PC-3 (cell line): ENCODE results near the gene PGAM2. TPM values are rescaled to one million over a fixed set of nuclear protein-coding genes. Genes with fewer than 3 reads are reported as not detected.

Source experiments
- ATAC-seq: fragments of 200-7000 bp; cut with Tn5 transposase; 2 replicates; pipeline ENCODE4 v1.9.1; 2020; ENCODE audit warnings: mild to moderate bottlenecking, moderate library complexity
- BruUV-seq: library from RNA; stranded (reverse); fragments of 400-500 nt; replicated peaks from 2 replicates; lab custom pipeline; 2021; lab: Mats Ljungman, UMichigan
- CTCF ChIA-PET: fragments of 300-600 bp; sonication (Branson Sonifier 250); formaldehyde crosslinking; loops from one replicate; lab custom pipeline; 2022; ENCODE audit warnings: antibody characterized with exemption; lab: Charles Lee
- POLR2A ChIA-PET: fragments of 300-600 bp; sonication (Branson Sonifier 250); formaldehyde crosslinking; loops from one replicate; lab custom pipeline; 2022; ENCODE audit warnings: antibody characterized with exemption; ENCODE audit not compliant: unreplicated experiment; lab: Charles Lee
- DNase-seq: peaks from one replicate; pipeline ENCODE4 v3.0.0-alpha.2; 2015
- H2AFZ ChIP-seq: fragments of 300-600 bp; sonication (generic); 2 replicates; pipeline ENCODE4 v1.6.0; 2016; ENCODE audit warnings: antibody characterized with exemption, low read length
- H3F3A ChIP-seq: fragments of 300-600 bp; sonication (generic); one replicate; pipeline ENCODE4 v1.6.0; 2017; ENCODE audit warnings: antibody characterized with exemption, low read length, control low read depth, mild to moderate bottlenecking; ENCODE audit not compliant: unreplicated experiment
- H3K27ac ChIP-seq: fragments of 300-600 bp; sonication (generic); 2 replicates; pipeline ENCODE4 v1.5.1; 2016; ENCODE audit warnings: mild to moderate bottlenecking, low read length
- H3K27me3 ChIP-seq: fragments of 300-600 bp; sonication (generic); 2 replicates; pipeline ENCODE4 v1.6.1; 2016; ENCODE audit warnings: low read length, mixed read lengths
- H3K36me3 ChIP-seq: fragments of 300-600 bp; sonication (generic); 2 replicates; pipeline ENCODE4 v1.6.1; 2016; ENCODE audit warnings: low read depth, mixed run types, low read length, mixed read lengths
- H3K4me1 ChIP-seq: fragments of 300-600 bp; sonication (generic); 2 replicates; pipeline ENCODE4 v1.5.1; 2016; ENCODE audit warnings: low read length; ENCODE audit not compliant: insufficient read depth
- H3K4me2 ChIP-seq: fragments of 300-600 bp; sonication (generic); 2 replicates; pipeline ENCODE4 v1.6.0; 2016; ENCODE audit warnings: low read length
- H3K4me3 ChIP-seq: fragments of 300-600 bp; sonication (generic); 2 replicates; pipeline ENCODE4 v1.5.1; 2016; ENCODE audit warnings: mild to moderate bottlenecking, low read length, mixed read lengths
- H3K79me2 ChIP-seq: fragments of 300-600 bp; sonication (generic); 2 replicates; pipeline ENCODE4 v1.6.1; 2017; ENCODE audit warnings: low read length, mixed read lengths
- H3K9ac ChIP-seq: fragments of 300-600 bp; sonication (generic); 2 replicates; pipeline ENCODE4 v1.6.0; 2016; ENCODE audit warnings: mild to moderate bottlenecking, low read length
- H3K9me2 ChIP-seq: fragments of 300-600 bp; sonication (generic); replicated peaks from 2 replicates; pipeline ENCODE4 v1.6.1; 2016; ENCODE audit warnings: mixed run types, low read length, mixed read lengths
- H3K9me3 ChIP-seq: fragments of 300-600 bp; sonication (generic); 2 replicates; pipeline ENCODE4 v1.6.1; 2016; ENCODE audit warnings: low read length, mixed read lengths
- H4K20me1 ChIP-seq: fragments of 300-600 bp; sonication (generic); 2 replicates; pipeline ENCODE4 v1.6.1; 2016; ENCODE audit warnings: low read length, mixed read lengths
- EZH2 ChIP-seq: fragments of 300-600 bp; sonication (generic); IDR thresholded peaks from one replicate; pipeline ENCODE4 v1.6.1; 2017; ENCODE audit warnings: antibody characterized with exemption, mild to moderate bottlenecking, low read length; ENCODE audit not compliant: unreplicated experiment
- EZH2phosphoT487 ChIP-seq: fragments of 300-600 bp; sonication (generic); IDR thresholded peaks from 2 replicates; pipeline ENCODE4 v1.6.1; 2018; ENCODE audit warnings: mild to moderate bottlenecking, antibody characterized with exemption, low read length, borderline replicate concordance
- intact Hi-C: fragments of 100-400 bp; cut with micrococcal nuclease; formaldehyde crosslinking; loops from 2 replicates; pipeline ENCODE4 v1.9.0; 2023
- total RNA-seq: library from RNA; depleted of rRNA; stranded (reverse); fragments of >200 nt; gene quantifications from 2 replicates; pipeline ENCODE4 v1.2.3, GENCODE V29; 2014
- TF ChIP-seq, protein P1 (sequence below): fragments of 300-600 bp; sonication (generic); conservative IDR thresholded peaks from 2 replicates; pipeline ENCODE4 v1.5.1; 2017; ENCODE audit warnings: antibody characterized with exemption, low read depth, mild to moderate bottlenecking, low read length

PGAM2 gene
- total RNA-seq, 1 experiment from 2014 or later = 0.95 TPM

DNA sequence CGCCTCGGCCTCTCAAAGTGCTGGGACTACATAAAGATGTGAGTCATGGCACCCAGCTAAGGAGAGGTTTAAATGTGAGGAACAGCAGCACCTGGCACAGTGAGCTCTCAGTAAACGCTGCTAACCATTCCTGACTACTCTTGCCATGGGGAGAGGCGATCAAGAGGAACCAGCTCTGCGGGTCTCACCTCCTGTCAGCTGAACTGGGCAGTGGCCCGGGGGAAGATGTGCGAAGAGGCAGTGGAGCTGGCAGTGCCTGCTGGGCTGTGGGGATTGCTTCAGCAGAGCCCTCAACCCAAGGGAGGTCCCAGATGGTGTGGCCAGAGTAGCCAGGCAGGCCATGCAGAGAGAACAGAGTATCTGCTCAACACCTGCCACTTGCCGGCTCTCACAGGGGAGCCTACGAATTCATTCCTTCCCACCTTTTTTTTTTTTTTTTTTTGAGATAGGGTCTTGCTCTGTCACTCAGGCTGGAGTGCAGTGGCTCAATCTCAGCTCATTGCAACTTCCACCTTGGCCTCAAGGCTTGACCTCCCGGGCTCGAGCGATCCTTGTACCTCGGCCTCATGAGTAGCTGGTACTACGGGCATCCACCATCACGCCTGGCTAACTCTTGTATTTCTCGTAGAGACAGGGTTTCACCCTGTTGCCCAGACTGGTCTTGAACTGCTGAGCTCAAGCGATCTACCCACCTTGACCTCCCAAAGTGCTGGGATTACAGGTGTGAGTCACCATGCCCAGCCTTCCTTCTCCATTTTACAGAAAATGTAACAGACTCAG, 10.1 kb upstream of the PGAM2 start:
- H3K27me3 ChIP-seq = no peaks in the 10 kb centered on the region
- TF ChIP-seq EZH2phosphoT487 (no peak), EZH2 (no peak)
- TF ChIP-seq, protein P1, sequence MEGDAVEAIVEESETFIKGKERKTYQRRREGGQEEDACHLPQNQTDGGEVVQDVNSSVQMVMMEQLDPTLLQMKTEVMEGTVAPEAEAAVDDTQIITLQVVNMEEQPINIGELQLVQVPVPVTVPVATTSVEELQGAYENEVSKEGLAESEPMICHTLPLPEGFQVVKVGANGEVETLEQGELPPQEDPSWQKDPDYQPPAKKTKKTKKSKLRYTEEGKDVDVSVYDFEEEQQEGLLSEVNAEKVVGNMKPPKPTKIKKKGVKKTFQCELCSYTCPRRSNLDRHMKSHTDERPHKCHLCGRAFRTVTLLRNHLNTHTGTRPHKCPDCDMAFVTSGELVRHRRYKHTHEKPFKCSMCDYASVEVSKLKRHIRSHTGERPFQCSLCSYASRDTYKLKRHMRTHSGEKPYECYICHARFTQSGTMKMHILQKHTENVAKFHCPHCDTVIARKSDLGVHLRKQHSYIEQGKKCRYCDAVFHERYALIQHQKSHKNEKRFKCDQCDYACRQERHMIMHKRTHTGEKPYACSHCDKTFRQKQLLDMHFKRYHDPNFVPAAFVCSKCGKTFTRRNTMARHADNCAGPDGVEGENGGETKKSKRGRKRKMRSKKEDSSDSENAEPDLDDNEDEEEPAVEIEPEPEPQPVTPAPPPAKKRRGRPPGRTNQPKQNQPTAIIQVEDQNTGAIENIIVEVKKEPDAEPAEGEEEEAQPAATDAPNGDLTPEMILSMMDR = no peak
- no peaks in the 10 kb centered on the region for H3K9me3 ChIP-seq
- no peak overlapping the region for H3K4me3 ChIP-seq
- H2AFZ ChIP-seq = no peak overlapping the region
- peaks cover 18% of the 10 kb centered on the region; the same call in 1 of the 2 replicates for H3K36me3 ChIP-seq
- DNase-seq = peak; percentile 65
- peaks cover 49% of the 10 kb centered on the region for H3K4me1 ChIP-seq
- no TSS peak for BruUV-seq
- ChIA-PET POLR2A (no interaction called here), CTCF (no interaction called here)
- peaks cover 5% of the 10 kb centered on the region; the same call in 1 of the 2 replicates for H3K79me2 ChIP-seq
- intact Hi-C loops = no loop called here
- H3F3A ChIP-seq = peaks cover 9% of the 10 kb centered on the region
- no peak overlapping the region for H3K9ac ChIP-seq
- H3K9me2 ChIP-seq = no peaks in the 10 kb centered on the region
- no peaks in the 10 kb centered on the region for H4K20me1 ChIP-seq
- H3K27ac ChIP-seq = peak overlapping the region; percentile 99
- H3K4me2 ChIP-seq = no peak overlapping the region
- ATAC-seq = no peak

DNA sequence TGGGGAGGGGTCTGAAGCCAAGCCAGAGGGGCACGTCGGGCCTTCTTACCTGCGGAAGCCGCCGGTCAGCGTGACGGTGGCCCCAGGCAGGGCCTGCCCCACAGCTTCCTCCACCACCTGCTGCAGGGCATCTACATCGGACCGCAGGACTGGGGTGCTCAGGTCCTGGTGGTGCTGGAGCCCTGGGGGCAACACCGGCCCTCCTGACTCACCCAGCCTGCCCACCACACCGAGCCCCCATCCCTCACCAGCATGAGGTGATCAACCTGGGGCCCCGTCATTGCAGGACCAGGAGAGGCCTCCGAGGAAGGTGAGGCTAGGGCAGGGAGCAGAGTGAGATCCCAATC, 9.0 kb upstream of the PGAM2 start:
- intact Hi-C loops = no loop called here
- H3K36me3 ChIP-seq = peaks cover 18% of the 10 kb centered on the region; the same call in 1 of the 2 replicates
- CTCF ChIA-PET = no interaction called here
- H3K4me2 ChIP-seq = peak overlapping the region; percentile 93
- TSS peak; percentile 34 for BruUV-seq
- peaks cover 9% of the 10 kb centered on the region for H3F3A ChIP-seq
- no peaks in the 10 kb centered on the region for H3K27me3 ChIP-seq
- no peak overlapping the region; the same call in 1 of the 2 replicates for H3K4me3 ChIP-seq
- H3K9me3 ChIP-seq = no peaks in the 10 kb centered on the region
- no peaks in the 10 kb centered on the region for H4K20me1 ChIP-seq
- H3K4me1 ChIP-seq = peaks cover 49% of the 10 kb centered on the region
- H3K9ac ChIP-seq = peak overlapping the region; percentile 91
- H3K9me2 ChIP-seq = no peaks in the 10 kb centered on the region
- H3K79me2 ChIP-seq = peaks cover 5% of the 10 kb centered on the region; the same call in 1 of the 2 replicates
- no peak for DNase-seq
- POLR2A ChIA-PET = no interaction called here
- no peak for ATAC-seq
- H3K27ac ChIP-seq = peak overlapping the region; percentile 99
- no peak overlapping the region for H2AFZ ChIP-seq
- TF ChIP-seq, protein P1 = no peak
- TF ChIP-seq EZH2phosphoT487 (no peak), EZH2 (no peak)
